Dermis microvascular lymphatic vessel endothelial cell (primary cell): ENCODE results near the gene LKAAEAR1. TPM values are rescaled to one million over a fixed set of nuclear protein-coding genes. Genes with fewer than 3 reads are reported as not detected.
A peak's percentile ranks its signal among the peaks of the same experiment; 100 is the strongest.

Source experiments
- DNase-seq, 2 donors: peaks; one replicate each; pipeline versions ENCODE4 v3.0.0 to v3.0.0-alpha.2; 2010; ENCODE audit warnings: low read depth in 2 of 2
- total RNA-seq: library from RNA; depleted of rRNA; stranded (reverse); fragments of >200 nt; gene quantifications from 2 replicates; pipeline ENCODE4 v1.2.1, GENCODE V29; 2014

LKAAEAR1 gene
- total RNA-seq, 1 donor from 2014 or later: 0.26 TPM

- DNase-seq: peak; percentile 47 to 83
Measured at GRCh38 chr20:64079273-64080012, 4.8 kb downstream of the LKAAEAR1 start, which contains the start of gene RGS19. TSS of gene RGS19 (minus strand) at chr20:64079518. CDS start at chr20:64076886, 2,632 bp downstream.

- no peak for DNase-seq
Measured at GRCh38 chr20:64078934-64079272, 5.3 kb downstream of the LKAAEAR1 start.

GRCh38 chr20:64077876-64078551 is 6.2 kb downstream of the LKAAEAR1 start:
- DNase-seq: no peak

- no peak for DNase-seq
Measured at GRCh38 chr20:64077541-64077875, 6.7 kb downstream of the LKAAEAR1 start.

- DNase-seq: no peak
Measured at GRCh38 chr20:64077094-64077493, 7.1 kb downstream of the LKAAEAR1 start.

- DNase-seq: no peak
Measured at GRCh38 chr20:64076061-64076997, 7.9 kb downstream of the LKAAEAR1 start.

- no peak for DNase-seq
Measured at GRCh38 chr20:64075556-64075955, 8.6 kb downstream of the LKAAEAR1 start.

GRCh38 chr20:64074963-64075362 is 9.2 kb downstream of the LKAAEAR1 start:
- no peak for DNase-seq

- no peak for DNase-seq
Measured at GRCh38 chr20:64074184-64074789, 9.9 kb downstream of the LKAAEAR1 start.

- no peak for DNase-seq
Measured at GRCh38 chr20:64073476-64074183, 10.6 kb downstream of the LKAAEAR1 start.

- no peak for DNase-seq
Measured at GRCh38 chr20:64072498-64073063, 11.6 kb downstream of the LKAAEAR1 start.

- no peak for DNase-seq
Measured at GRCh38 chr20:64071341-64072332, 12.6 kb downstream of the LKAAEAR1 start.

- DNase-seq: no peak
Measured at GRCh38 chr20:64070244-64070993, 13.8 kb downstream of the LKAAEAR1 start.

GRCh38 chr20:64069614-64070243 is 14.5 kb downstream of the LKAAEAR1 start:
- DNase-seq: peak in 1 of 2 donors; percentile 50

- no peak for DNase-seq
Measured at GRCh38 chr20:64069209-64069613, 15.0 kb downstream of the LKAAEAR1 start.

GRCh38 chr20:64068386-64069208 is 15.6 kb downstream of the LKAAEAR1 start:
- no peak for DNase-seq

- no peak for DNase-seq
Measured at GRCh38 chr20:64067733-64068307, 16.4 kb downstream of the LKAAEAR1 start.
